ENCODE results near the gene FREY1. TPM values are rescaled to one million over a fixed set of nuclear protein-coding genes. Genes with fewer than 3 reads are reported as not detected.

FREY1 gene
- total RNA-seq, 4 donors from 2014 or later, result 0.65 to 3.7 (median 1.4) TPM

DNA sequence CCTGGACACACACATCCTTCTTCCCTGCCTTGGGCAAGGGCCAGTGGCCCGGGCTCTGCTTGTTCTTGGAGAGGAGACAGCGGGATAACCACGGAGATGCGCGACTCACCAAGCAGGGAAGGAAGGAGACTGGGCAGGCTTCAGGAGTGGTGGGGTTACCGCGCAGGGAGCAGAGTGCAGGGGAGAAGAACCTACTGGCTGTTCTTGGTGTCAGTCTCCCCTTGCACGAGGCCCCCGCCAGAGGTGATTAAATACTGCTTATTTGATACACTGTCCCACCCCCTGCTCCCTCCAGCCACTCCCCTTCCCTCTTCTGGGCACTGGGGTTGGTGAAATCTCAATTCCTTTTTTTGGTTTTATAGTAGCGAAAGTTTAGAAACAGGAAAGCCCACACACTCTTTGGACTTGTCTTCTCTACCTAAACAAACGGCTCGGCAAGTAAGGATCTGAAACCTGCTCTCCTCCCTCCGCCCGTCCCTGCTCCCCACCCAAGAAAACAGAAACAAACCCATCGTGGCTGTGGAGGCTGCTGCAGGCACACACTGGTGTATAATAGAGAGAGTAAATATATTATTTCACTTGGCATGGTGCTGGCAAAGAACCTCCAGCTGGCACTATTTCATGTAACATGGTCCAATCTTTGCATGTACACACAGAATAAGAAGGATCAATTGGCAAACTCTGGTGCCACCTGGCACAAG, 26.2 kb upstream of the FREY1 start:
- Histone ChIP-seq H3K27me3 (no peaks in the 10 kb centered on the region), H3K9me3 (no peaks in the 10 kb centered on the region), H3K4me3 (no peak overlapping the region), H3K36me3 (peaks cover 45 to 86% (median 67%) of the 10 kb centered on the region in 4 donors), H3K4me1 (peaks cover 0 to 6% (median 2%) of the 10 kb centered on the region in 4 donors), H3K27ac (replicated peaks in 1 of 4) (no peak overlapping the region)
- TF ChIP-seq EP300 (IDR thresholded peaks at IDR 0.05) (no peak), POLR2AphosphoS5 (IDR thresholded peaks at IDR 0.05) (no peak), POLR2A (IDR thresholded peaks at IDR 0.05; ENCODE audit: low read depth) (no peak)
- TF ChIP-seq, protein P1, sequence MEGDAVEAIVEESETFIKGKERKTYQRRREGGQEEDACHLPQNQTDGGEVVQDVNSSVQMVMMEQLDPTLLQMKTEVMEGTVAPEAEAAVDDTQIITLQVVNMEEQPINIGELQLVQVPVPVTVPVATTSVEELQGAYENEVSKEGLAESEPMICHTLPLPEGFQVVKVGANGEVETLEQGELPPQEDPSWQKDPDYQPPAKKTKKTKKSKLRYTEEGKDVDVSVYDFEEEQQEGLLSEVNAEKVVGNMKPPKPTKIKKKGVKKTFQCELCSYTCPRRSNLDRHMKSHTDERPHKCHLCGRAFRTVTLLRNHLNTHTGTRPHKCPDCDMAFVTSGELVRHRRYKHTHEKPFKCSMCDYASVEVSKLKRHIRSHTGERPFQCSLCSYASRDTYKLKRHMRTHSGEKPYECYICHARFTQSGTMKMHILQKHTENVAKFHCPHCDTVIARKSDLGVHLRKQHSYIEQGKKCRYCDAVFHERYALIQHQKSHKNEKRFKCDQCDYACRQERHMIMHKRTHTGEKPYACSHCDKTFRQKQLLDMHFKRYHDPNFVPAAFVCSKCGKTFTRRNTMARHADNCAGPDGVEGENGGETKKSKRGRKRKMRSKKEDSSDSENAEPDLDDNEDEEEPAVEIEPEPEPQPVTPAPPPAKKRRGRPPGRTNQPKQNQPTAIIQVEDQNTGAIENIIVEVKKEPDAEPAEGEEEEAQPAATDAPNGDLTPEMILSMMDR (IDR thresholded peaks at IDR 0.05), result no peak
- intact Hi-C loops (cut with DNase I), result no loop called here
- peak; percentile 78 for DNase-seq (ENCODE audit: extremely low spot score)
- WGBS, result 64% methylated on average over 15 of the region's 15 CpGs

DNA sequence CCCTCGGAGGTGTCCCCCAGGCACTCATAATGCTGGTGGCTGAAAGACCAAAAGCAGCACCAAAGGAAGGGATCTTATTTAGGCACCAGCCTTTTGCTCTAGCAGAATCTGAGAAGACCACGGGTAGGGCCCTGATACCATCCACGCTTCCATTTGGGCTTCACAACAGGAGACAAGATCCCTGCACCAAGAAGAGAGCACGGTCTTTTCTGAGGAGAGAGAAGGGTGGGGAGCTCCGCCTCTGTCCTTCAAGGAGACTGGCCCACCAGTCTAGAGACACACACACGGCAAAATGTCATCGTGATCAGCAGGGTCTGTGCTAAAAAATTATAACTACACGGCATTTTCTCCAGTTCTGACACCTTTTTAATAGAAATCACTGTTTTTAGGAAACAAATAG, 25.1 kb upstream of the FREY1 start:
- WGBS, result 94% methylated on average over 8 of the region's 8 CpGs
- no peak for TF ChIP-seq POLR2A (IDR thresholded peaks at IDR 0.05; ENCODE audit: low read depth)
- TF ChIP-seq EP300 (IDR thresholded peaks at IDR 0.05), result no peak
- no peak for TF ChIP-seq POLR2AphosphoS5 (IDR thresholded peaks at IDR 0.05)
- TF ChIP-seq, protein P1 (IDR thresholded peaks at IDR 0.05), result no peak
- no peak for DNase-seq (ENCODE audit: extremely low spot score)
- no peak overlapping the region for H3K27ac ChIP-seq (replicated peaks in 1 of 4)
- no peaks in the 10 kb centered on the region for H3K9me3 ChIP-seq
- intact Hi-C loops (cut with DNase I), result no loop called here
- H3K27me3 ChIP-seq, result no peaks in the 10 kb centered on the region
- peaks cover 0 to 6% (median 2%) of the 10 kb centered on the region in 4 donors for H3K4me1 ChIP-seq
- H3K36me3 ChIP-seq, result peaks cover 36 to 76% (median 57%) of the 10 kb centered on the region in 4 donors
- H3K4me3 ChIP-seq, result no peak overlapping the region

DNA sequence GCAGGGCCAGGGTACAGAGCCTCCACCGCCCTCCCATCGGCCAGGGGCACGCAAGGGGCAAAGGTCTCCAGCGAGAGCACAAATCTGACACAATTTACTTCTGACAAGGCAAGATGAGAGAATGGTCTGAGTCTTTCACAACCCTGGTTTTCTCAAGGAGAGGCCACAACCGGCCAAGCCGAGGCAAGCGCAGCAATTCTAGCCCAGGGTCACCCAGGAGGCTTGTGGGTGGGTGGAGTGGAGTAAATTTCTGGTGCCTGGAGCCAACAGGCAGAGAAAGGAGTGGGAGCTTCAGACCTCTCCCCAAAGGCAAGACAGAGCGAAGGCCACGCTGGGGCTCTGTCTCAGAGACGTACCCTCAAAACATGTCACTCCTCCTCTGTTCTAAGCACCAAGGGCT, 24.7 kb upstream of the FREY1 start:
- H3K4me3 ChIP-seq, result no peak overlapping the region
- H3K27ac ChIP-seq (replicated peaks in 1 of 4), result no peak overlapping the region
- WGBS, result 81% methylated on average over 10 of the region's 10 CpGs
- no peak for DNase-seq (ENCODE audit: extremely low spot score)
- no peak for TF ChIP-seq POLR2AphosphoS5 (IDR thresholded peaks at IDR 0.05)
- no peak for TF ChIP-seq POLR2A (IDR thresholded peaks at IDR 0.05; ENCODE audit: low read depth)
- no peak for TF ChIP-seq EP300 (IDR thresholded peaks at IDR 0.05)
- TF ChIP-seq, protein P1 (IDR thresholded peaks at IDR 0.05), result no peak
- peaks cover 0 to 4% (median 0%) of the 10 kb centered on the region in 4 donors for H3K27me3 ChIP-seq
- no peaks in the 10 kb centered on the region for H3K9me3 ChIP-seq
- peaks cover 36 to 71% (median 52%) of the 10 kb centered on the region in 4 donors for H3K36me3 ChIP-seq
- intact Hi-C loops (cut with DNase I), result no loop called here
- H3K4me1 ChIP-seq, result peaks cover 0 to 6% (median 2%) of the 10 kb centered on the region in 4 donors

DNA sequence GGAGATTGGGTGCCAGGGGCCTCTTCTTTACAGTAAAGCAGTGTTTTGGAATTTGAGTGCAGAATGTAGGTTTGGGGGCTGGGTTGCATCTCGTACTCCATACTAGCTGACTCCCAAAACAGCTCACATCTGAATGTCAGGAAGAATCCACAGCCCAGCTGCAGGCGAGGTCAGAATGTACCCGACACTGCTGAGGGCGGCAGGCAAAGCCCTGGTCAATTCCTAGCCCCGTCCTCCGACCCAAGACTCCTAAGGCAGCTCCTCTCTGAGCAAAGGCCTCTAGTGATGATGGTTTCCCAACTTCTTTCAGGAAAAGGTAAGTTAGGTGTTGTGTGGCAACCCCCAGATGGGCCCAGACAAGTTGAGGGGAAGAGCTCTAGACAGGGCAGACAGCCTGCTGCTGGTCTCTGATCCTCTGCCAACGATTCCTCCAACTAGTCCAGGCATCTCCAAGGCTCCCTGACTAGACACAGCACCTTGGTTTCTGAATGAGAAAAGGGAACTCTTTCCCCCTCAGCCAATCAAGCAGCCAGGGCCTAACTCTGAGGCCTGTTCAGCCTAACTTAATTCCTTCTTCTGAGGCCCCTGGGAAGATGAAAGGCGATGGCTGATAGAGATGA, 24.0 kb upstream of the FREY1 start:
- peaks cover 0 to 11% (median 0%) of the 10 kb centered on the region in 4 donors for H3K27me3 ChIP-seq
- intact Hi-C loops (cut with DNase I), result no loop called here
- H3K36me3 ChIP-seq, result peaks cover 33 to 64% (median 45%) of the 10 kb centered on the region in 4 donors
- no peak overlapping the region for H3K4me3 ChIP-seq
- no peak overlapping the region for H3K27ac ChIP-seq (replicated peaks in 1 of 4)
- no peaks in the 10 kb centered on the region for H3K9me3 ChIP-seq
- DNase-seq (ENCODE audit: extremely low spot score), result no peak
- H3K4me1 ChIP-seq, result peaks cover 0 to 6% (median 2%) of the 10 kb centered on the region in 4 donors
- WGBS, result 76% methylated on average over 8 of the region's 8 CpGs
- TF ChIP-seq EP300 (IDR thresholded peaks at IDR 0.05), result no peak
- TF ChIP-seq, protein P1 (IDR thresholded peaks at IDR 0.05), result no peak
- no peak for TF ChIP-seq POLR2A (IDR thresholded peaks at IDR 0.05; ENCODE audit: low read depth)
- TF ChIP-seq POLR2AphosphoS5 (IDR thresholded peaks at IDR 0.05), result no peak

Measured in esophagus muscularis mucosa (tissue), 4 donors.